Gastrocnemius medialis (tissue), 4 donors: ENCODE results near the gene JPT1. TPM values are rescaled to one million over a fixed set of nuclear protein-coding genes. Genes with fewer than 3 reads are reported as not detected.

Source experiments
- ATAC-seq, 2 donors: fragments of 150-250 bp; one replicate each; pipeline ENCODE4 v1.9.1; 2016
- DNase-seq, 2 donors: peaks; one replicate each; pipeline ENCODE4 v3.0.0-alpha.2; 2019
- H3K27ac ChIP-seq, 4 donors: fragments of 200-600 bp; sonication (generic); 1 replicate in 1 of 4; 2 replicates in 3 of 4; pipeline ENCODE4 v1.5.1; 2016 to 2018; ENCODE audit warnings: mild to moderate bottlenecking in 2 of 4, moderate library complexity in 1 of 4
- H3K27me3 ChIP-seq, 3 donors: fragments of 200-600 bp; sonication (generic) in 2 of 3; 1 replicate in 1 of 3; 2 replicates in 2 of 3; pipeline versions ENCODE4 v1.5.1 to v1.6.0; 2016 to 2019; ENCODE audit warnings: mild to moderate bottlenecking in 1 of 3, moderate library complexity in 1 of 3
- H3K36me3 ChIP-seq, 2 donors: fragments of 200-600 bp; sonication (generic) in 1 of 2; one replicate each; pipeline ENCODE4 v1.5.1; 2017 to 2018
- H3K4me1 ChIP-seq, 2 donors: fragments of 200-600 bp; sonication (generic) in 1 of 2; one replicate each; pipeline ENCODE4 v1.5.1; 2016 to 2017; ENCODE audit warnings: mild to moderate bottlenecking in 2 of 2
- H3K4me3 ChIP-seq, 4 donors: fragments of 200-600 bp; sonication (generic) in 3 of 4; 1 replicate in 1 of 4; 2 replicates in 3 of 4; pipeline ENCODE4 v1.5.1; 2016 to 2019; ENCODE audit warnings: mild to moderate bottlenecking in 2 of 4
- H3K9me3 ChIP-seq, 3 donors: fragments of 200-600 bp; sonication (generic) in 2 of 3; 1 replicate in 1 of 3; 2 replicates in 2 of 3; pipeline ENCODE4 v1.5.1; 2016 to 2019
- CTCF ChIP-seq, 5 experiments: fragments of 450-650 bp in 3 of 5; fragments of 200-600 bp in 2 of 5; sonication (generic) in 2 of 5; IDR thresholded peaks in 4 of 5; conservative IDR thresholded peaks in 1 of 5; 1 replicate in 4 of 5; 2 replicates in 1 of 5; pipeline ENCODE4 v1.5.1; 2016 to 2019; ENCODE audit warnings: antibody characterized with exemption in 5 of 5, mild to moderate bottlenecking in 3 of 5, moderate library complexity in 3 of 5
- POLR2A ChIP-seq, 2 donors: fragments of 450-650 bp; IDR thresholded peaks; one replicate each; pipeline ENCODE4 v1.6.1; 2017; ENCODE audit warnings: antibody characterized with exemption in 2 of 2, mild to moderate bottlenecking in 2 of 2, moderate library complexity in 2 of 2
- in situ Hi-C, 4 donors: fragments of 200-750 bp; cut with MboI; loops; one replicate each; pipeline versions ENCODE4 v1.15.0 to v1.8.0; 2017; ENCODE audit warnings: low sequenced_read_pairs in 4 of 4
- intact Hi-C: fragments of 100-400 bp; cut with DNase I; formaldehyde crosslinking; loops from one replicate; pipeline ENCODE4 v1.15.1; 2023; ENCODE audit warnings: low total_unique reads
- total RNA-seq, 4 donors: library from RNA; depleted of rRNA; stranded (reverse); fragments of >200 nt; gene quantifications; one replicate each; pipeline versions ENCODE4 v1.1.0 to v1.2.3, GENCODE V29; 2016

The JPT1 gene
- total RNA-seq, 4 donors from 2014 or later: 35.5 to 113 (median 71.8) TPM

GRCh38 chr17:75087182-75087557 is 67.1 kb downstream of the JPT1 start:
- no peak for ATAC-seq
- no peak for TF ChIP-seq CTCF (IDR thresholded peaks at IDR 0.05 in 4 of 5, conservative IDR thresholded peaks at IDR 0.05 in 1 of 5)
- TF ChIP-seq POLR2A (IDR thresholded peaks at IDR 0.05): no peak
- no peaks in the 10 kb centered on the region for H3K36me3 ChIP-seq
- H3K27me3 ChIP-seq: no peaks in the 10 kb centered on the region
- H3K27ac ChIP-seq: peak overlapping the region; percentile 77 to 90 (median 84)
- peaks cover 24 to 34% of the 10 kb centered on the region in 2 donors for H3K4me1 ChIP-seq
- peak overlapping the region; percentile 63 to 77 (median 70) for H3K4me3 ChIP-seq
- intact Hi-C loops (no loop called here), in situ Hi-C loops (no loop called here)
- no peak for DNase-seq
- H3K9me3 ChIP-seq: no peaks in the 10 kb centered on the region

- TF ChIP-seq CTCF (IDR thresholded peaks at IDR 0.05 in 4 of 5, conservative IDR thresholded peaks at IDR 0.05 in 1 of 5) (no peak), POLR2A (IDR thresholded peaks at IDR 0.05) (no peak)
- in situ Hi-C loops: no loop called here
- Histone ChIP-seq H3K4me3 (peak overlapping the region in 1 of 4 donors; percentile 63), H3K36me3 (no peaks in the 10 kb centered on the region), H3K27ac (peak overlapping the region in 1 of 4 donors; percentile 90), H3K4me1 (peaks cover 22 to 31% of the 10 kb centered on the region in 2 donors), H3K9me3 (no peaks in the 10 kb centered on the region), H3K27me3 (no peaks in the 10 kb centered on the region)
- ATAC-seq (no peak), DNase-seq (no peak)
- intact Hi-C loops: no loop called here
Measured at GRCh38 chr17:75086496-75087181, 67.7 kb downstream of the JPT1 start.

Other genes starting within 250 kb of the JPT1 start
- gene USH1G, start 231.3 kb downstream of the JPT1 start, total RNA-seq: not detected
- under 1 TPM in 1 of 4 donors, not detected in 3; 0.19 TPM for gene OTOP2, start 230.2 kb downstream of the JPT1 start, total RNA-seq
- gene OTOP3, start 218.6 kb downstream of the JPT1 start, total RNA-seq: not detected
- 1 to 10 TPM; 2.2 to 4.3 (median 2.9) TPM for gene HID1, start 181.8 kb downstream of the JPT1 start, total RNA-seq
- 1 to 10 TPM; 1.3 to 3.6 (median 2.6) TPM for gene CDR2L, start 166.9 kb downstream of the JPT1 start, total RNA-seq
- gene MRPL58, start 141.8 kb downstream of the JPT1 start, total RNA-seq: 100 to 1,000 TPM in 3 of 4 donors, 10 to 100 TPM in 1; 97.9 to 141 (median 107) TPM
- gene ATP5PD, start 107.5 kb downstream of the JPT1 start, total RNA-seq: 100 to 1,000 TPM; 377 to 495 (median 491) TPM
- 10 to 100 TPM; 29.4 to 51.1 (median 41.8) TPM for gene KCTD2, start 107.3 kb downstream of the JPT1 start, total RNA-seq
- gene SLC16A5, start 66.6 kb downstream of the JPT1 start, total RNA-seq: 1 to 10 TPM; 1.5 to 7.9 (median 6.9) TPM
- gene ARMC7, start 44.5 kb downstream of the JPT1 start, total RNA-seq: 1 to 10 TPM; 2.0 to 4.4 (median 3.0) TPM
- gene NT5C, start 22.8 kb downstream of the JPT1 start, total RNA-seq: 100 to 1,000 TPM in 1 of 4 donors, 10 to 100 TPM in 3; 62.8 to 111 (median 68.0) TPM
- gene SUMO2, start 28.4 kb upstream of the JPT1 start, total RNA-seq: 10 to 100 TPM; 36.7 to 45.1 (median 43.3) TPM
- gene NUP85, start 51.2 kb upstream of the JPT1 start, total RNA-seq: 10 to 100 TPM in 3 of 4 donors, 1 to 10 TPM in 1; 9.4 to 27.7 (median 13.6) TPM
- 10 to 100 TPM; 31.3 to 42.3 (median 35.3) TPM for gene GGA3, start 107.1 kb upstream of the JPT1 start, total RNA-seq
- gene MRPS7, start 107.4 kb upstream of the JPT1 start, total RNA-seq: 100 to 1,000 TPM in 1 of 4 donors, 10 to 100 TPM in 3; 68.5 to 118 (median 82.6) TPM
- 10 to 100 TPM; 50.5 to 96.1 (median 72.4) TPM for gene MIF4GD, start 116.7 kb upstream of the JPT1 start, total RNA-seq
- 10 to 100 TPM in 3 of 4 donors, 1 to 10 TPM in 1; 6.1 to 18.7 (median 14.4) TPM for gene SLC25A19, start 134.9 kb upstream of the JPT1 start, total RNA-seq